ENCODE results near the gene PRR36. TPM values are rescaled to one million over a fixed set of nuclear protein-coding genes. Genes with fewer than 3 reads are reported as not detected.

Gene PRR36
- total RNA-seq, 1 experiment from 2014 or later, result 21.9 TPM

DNA sequence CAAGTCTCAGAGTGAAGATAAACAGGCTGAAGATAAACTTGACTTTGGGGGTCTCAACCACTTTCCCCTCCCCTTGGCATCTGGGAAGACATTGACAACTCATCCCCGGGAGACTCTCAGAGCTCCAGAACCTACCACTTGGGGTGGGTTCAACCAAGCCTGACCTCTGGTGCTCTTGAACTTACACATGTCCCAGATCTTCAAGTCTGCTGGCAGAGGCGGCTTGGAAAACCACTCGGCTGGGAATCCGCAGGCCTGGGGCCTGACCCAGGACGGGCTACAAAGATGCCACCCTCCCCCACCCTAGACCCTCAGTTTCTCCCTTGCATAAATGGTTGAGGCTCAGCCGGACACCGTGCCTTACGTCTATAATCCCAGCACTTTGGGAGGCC lies 14.6 kb upstream of the PRR36 start:
- peaks cover 56% of the 10 kb centered on the region for H3K27me3 Mint-ChIP-seq (ENCODE audit: low read depth)
- no peaks in the 10 kb centered on the region for H3K9me3 Mint-ChIP-seq
- CTCF ChIA-PET, result interaction anchor here (0.6 to 4.7 kb wide), 13 partner anchors 11 to 338 kb away, joined by 3 to 30 read pairs (median 6); partner anchors contain the start of genes MAP2K7, SNAPC2 and TGFBR3L
- no peak; the same call in 1 of the 2 replicates for ATAC-seq
- no peak for TF ChIP-seq EMX1 (CRISPR knock-in tag; IDR thresholded peaks at IDR 0.05)
- TF ChIP-seq, protein P1, sequence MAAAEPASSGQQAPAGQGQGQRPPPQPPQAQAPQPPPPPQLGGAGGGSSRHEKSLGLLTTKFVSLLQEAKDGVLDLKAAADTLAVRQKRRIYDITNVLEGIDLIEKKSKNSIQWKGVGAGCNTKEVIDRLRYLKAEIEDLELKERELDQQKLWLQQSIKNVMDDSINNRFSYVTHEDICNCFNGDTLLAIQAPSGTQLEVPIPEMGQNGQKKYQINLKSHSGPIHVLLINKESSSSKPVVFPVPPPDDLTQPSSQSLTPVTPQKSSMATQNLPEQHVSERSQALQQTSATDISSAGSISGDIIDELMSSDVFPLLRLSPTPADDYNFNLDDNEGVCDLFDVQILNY (CRISPR knock-in tag; IDR thresholded peaks at IDR 0.05), result no peak
- TF ChIP-seq ZNF396 (CRISPR knock-in tag; IDR thresholded peaks at IDR 0.05; ENCODE audit: borderline replicate concordance), result no peak
- TF ChIP-seq NFATC4 (CRISPR knock-in tag; IDR thresholded peaks at IDR 0.05), result no peak
- TF ChIP-seq KAT7 (CRISPR knock-in tag; IDR thresholded peaks at IDR 0.05; ENCODE audit: borderline replicate concordance), result no peak
- TF ChIP-seq, protein P2, sequence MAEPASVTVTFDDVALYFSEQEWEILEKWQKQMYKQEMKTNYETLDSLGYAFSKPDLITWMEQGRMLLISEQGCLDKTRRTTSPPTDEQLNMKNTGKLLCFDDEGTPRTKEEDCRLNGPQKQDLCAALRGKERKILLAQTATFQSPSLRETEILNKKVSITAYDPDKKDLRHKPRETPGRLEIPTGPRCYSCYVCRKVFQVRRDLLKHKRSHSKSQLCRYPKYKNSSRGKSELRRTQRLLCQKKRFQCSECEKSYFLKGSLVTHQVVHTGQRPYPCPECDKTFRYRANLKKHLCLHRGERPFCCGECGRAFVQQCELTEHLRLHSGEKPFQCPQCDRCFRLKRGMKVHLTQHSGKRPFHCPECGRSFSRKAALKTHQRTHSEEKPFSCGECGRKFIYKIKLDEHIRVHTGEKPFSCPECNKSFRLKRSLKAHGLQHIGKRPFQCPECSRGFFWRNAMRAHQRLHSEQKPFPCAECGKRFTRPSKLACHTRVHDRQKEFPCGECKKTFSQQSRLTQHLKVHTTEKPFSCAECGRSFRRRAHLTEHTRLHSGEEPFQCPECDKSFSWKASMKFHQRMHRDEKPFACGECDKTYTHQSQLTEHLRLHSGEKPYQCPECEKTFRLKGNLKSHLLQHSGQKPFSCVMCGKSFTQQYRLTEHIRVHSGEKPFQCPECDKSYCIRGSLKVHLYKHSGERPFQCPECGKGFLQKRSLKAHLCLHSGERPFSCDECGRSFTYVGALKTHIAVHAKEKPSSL (CRISPR knock-in tag; conservative IDR thresholded peaks at IDR 0.05), result no peak
- TF ChIP-seq, protein P3, sequence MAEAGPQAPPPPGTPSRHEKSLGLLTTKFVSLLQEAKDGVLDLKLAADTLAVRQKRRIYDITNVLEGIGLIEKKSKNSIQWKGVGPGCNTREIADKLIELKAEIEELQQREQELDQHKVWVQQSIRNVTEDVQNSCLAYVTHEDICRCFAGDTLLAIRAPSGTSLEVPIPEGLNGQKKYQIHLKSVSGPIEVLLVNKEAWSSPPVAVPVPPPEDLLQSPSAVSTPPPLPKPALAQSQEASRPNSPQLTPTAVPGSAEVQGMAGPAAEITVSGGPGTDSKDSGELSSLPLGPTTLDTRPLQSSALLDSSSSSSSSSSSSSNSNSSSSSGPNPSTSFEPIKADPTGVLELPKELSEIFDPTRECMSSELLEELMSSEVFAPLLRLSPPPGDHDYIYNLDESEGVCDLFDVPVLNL (CRISPR knock-in tag; IDR thresholded peaks at IDR 0.05; ENCODE audit: borderline replicate concordance, low read depth), result no peak
- TF ChIP-seq JAZF1 (CRISPR knock-in tag; IDR thresholded peaks at IDR 0.05), result no peak
- TF ChIP-seq, protein P4, sequence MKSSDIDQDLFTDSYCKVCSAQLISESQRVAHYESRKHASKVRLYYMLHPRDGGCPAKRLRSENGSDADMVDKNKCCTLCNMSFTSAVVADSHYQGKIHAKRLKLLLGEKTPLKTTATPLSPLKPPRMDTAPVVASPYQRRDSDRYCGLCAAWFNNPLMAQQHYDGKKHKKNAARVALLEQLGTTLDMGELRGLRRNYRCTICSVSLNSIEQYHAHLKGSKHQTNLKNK (CRISPR knock-in tag; IDR thresholded peaks at IDR 0.05), result no peak
- TF ChIP-seq, protein P5, sequence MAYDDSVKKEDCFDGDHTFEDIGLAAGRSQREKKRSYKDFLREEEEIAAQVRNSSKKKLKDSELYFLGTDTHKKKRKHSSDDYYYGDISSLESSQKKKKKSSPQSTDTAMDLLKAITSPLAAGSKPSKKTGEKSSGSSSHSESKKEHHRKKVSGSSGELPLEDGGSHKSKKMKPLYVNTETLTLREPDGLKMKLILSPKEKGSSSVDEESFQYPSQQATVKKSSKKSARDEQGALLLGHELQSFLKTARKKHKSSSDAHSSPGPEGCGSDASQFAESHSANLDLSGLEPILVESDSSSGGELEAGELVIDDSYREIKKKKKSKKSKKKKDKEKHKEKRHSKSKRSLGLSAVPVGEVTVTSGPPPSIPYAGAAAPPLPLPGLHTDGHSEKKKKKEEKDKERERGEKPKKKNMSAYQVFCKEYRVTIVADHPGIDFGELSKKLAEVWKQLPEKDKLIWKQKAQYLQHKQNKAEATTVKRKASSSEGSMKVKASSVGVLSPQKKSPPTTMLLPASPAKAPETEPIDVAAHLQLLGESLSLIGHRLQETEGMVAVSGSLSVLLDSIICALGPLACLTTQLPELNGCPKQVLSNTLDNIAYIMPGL (CRISPR knock-in tag; IDR thresholded peaks at IDR 0.05), result no peak
- TF ChIP-seq FOXP1 (CRISPR knock-in tag; IDR thresholded peaks at IDR 0.05; ENCODE audit: borderline replicate concordance), result no peak
- TF ChIP-seq, protein P6, sequence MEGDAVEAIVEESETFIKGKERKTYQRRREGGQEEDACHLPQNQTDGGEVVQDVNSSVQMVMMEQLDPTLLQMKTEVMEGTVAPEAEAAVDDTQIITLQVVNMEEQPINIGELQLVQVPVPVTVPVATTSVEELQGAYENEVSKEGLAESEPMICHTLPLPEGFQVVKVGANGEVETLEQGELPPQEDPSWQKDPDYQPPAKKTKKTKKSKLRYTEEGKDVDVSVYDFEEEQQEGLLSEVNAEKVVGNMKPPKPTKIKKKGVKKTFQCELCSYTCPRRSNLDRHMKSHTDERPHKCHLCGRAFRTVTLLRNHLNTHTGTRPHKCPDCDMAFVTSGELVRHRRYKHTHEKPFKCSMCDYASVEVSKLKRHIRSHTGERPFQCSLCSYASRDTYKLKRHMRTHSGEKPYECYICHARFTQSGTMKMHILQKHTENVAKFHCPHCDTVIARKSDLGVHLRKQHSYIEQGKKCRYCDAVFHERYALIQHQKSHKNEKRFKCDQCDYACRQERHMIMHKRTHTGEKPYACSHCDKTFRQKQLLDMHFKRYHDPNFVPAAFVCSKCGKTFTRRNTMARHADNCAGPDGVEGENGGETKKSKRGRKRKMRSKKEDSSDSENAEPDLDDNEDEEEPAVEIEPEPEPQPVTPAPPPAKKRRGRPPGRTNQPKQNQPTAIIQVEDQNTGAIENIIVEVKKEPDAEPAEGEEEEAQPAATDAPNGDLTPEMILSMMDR (IDR thresholded peaks at IDR 0.05), result no peak
- TF ChIP-seq, protein P7, sequence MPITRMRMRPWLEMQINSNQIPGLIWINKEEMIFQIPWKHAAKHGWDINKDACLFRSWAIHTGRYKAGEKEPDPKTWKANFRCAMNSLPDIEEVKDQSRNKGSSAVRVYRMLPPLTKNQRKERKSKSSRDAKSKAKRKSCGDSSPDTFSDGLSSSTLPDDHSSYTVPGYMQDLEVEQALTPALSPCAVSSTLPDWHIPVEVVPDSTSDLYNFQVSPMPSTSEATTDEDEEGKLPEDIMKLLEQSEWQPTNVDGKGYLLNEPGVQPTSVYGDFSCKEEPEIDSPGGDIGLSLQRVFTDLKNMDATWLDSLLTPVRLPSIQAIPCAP (CRISPR knock-in tag; IDR thresholded peaks at IDR 0.05), result no peak
- no peak for TF ChIP-seq MYBL2 (CRISPR knock-in tag; IDR thresholded peaks at IDR 0.05)
- TF ChIP-seq, protein P8, sequence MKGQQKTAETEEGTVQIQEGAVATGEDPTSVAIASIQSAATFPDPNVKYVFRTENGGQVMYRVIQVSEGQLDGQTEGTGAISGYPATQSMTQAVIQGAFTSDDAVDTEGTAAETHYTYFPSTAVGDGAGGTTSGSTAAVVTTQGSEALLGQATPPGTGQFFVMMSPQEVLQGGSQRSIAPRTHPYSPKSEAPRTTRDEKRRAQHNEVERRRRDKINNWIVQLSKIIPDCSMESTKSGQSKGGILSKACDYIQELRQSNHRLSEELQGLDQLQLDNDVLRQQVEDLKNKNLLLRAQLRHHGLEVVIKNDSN (CRISPR knock-in tag; IDR thresholded peaks at IDR 0.05), result no peak
- TF ChIP-seq OVOL2 (CRISPR knock-in tag; IDR thresholded peaks at IDR 0.05; ENCODE audit: borderline replicate concordance), result no peak
- TF ChIP-seq FOXJ3 (CRISPR knock-in tag; IDR thresholded peaks at IDR 0.05; ENCODE audit: borderline replicate concordance), result no peak
- peak overlapping the region; percentile 65 for H3K4me3 Mint-ChIP-seq
- POLR2A ChIA-PET, result interaction anchor here (0.5 to 2.3 kb wide), 3 partner anchors 11 to 28 kb away, joined by 3 to 6 read pairs (median 3); partner anchors contain the start of gene MAP2K7
- H3K36me3 Mint-ChIP-seq, result no peaks in the 10 kb centered on the region
- no peak overlapping the region for H3K27ac Mint-ChIP-seq
- DNase-seq (ENCODE audit: low spot score), result no peak
- H3K4me1 Mint-ChIP-seq, result peaks cover 3% of the 10 kb centered on the region
